AG09309 (cell line): Measurements from ENCODE around the gene LRFN2.

ENCODE experiments used
- DNase-seq: peaks from one replicate; pipeline ENCODE4 v3.0.0-alpha.2; 2010; ENCODE audit warnings: low read depth
- H3K4me3 ChIP-seq: 2 replicates; pipeline ENCODE4 v1.5.1; 2011; ENCODE audit warnings: mild to moderate bottlenecking, low read depth, low read length, moderate library complexity; ENCODE audit not compliant: control insufficient read depth
- TF ChIP-seq, protein P1 (sequence below): IDR thresholded peaks from 2 replicates; pipeline ENCODE4 v1.5.1; 2011; ENCODE audit warnings: mild to moderate bottlenecking, low read depth, low read length, inconsistent platforms; ENCODE audit not compliant: insufficient read depth, control insufficient read depth; ENCODE audit errors: missing control alignments

The LRFN2 gene

GRCh38 chr6:40509716-40510260, 77.4 kb downstream of the LRFN2 start:
- TF ChIP-seq, protein P1, sequence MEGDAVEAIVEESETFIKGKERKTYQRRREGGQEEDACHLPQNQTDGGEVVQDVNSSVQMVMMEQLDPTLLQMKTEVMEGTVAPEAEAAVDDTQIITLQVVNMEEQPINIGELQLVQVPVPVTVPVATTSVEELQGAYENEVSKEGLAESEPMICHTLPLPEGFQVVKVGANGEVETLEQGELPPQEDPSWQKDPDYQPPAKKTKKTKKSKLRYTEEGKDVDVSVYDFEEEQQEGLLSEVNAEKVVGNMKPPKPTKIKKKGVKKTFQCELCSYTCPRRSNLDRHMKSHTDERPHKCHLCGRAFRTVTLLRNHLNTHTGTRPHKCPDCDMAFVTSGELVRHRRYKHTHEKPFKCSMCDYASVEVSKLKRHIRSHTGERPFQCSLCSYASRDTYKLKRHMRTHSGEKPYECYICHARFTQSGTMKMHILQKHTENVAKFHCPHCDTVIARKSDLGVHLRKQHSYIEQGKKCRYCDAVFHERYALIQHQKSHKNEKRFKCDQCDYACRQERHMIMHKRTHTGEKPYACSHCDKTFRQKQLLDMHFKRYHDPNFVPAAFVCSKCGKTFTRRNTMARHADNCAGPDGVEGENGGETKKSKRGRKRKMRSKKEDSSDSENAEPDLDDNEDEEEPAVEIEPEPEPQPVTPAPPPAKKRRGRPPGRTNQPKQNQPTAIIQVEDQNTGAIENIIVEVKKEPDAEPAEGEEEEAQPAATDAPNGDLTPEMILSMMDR, result no peak
- no peak for DNase-seq
- no peak overlapping the region for H3K4me3 ChIP-seq

DNA sequence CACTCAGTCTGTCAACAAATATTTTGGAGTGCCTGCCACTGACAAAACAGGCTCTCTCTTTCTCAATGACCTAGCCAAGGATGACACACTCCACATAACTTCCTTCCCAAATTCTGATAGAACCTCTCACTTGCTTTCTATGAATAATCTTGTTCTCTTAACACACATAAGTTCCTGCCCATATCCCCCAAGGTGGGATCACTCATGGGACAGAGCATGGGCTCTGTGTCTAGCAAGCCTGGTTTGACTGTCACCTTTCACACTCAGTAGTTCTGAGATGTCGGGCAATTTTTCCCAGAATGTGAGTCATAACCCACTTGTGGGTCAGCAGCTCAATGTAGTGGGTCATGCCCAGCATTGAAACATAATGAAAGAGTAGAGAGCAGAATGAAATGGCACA, 78.1 kb downstream of the LRFN2 start:
- TF ChIP-seq, protein P1, result no peak

DNA sequence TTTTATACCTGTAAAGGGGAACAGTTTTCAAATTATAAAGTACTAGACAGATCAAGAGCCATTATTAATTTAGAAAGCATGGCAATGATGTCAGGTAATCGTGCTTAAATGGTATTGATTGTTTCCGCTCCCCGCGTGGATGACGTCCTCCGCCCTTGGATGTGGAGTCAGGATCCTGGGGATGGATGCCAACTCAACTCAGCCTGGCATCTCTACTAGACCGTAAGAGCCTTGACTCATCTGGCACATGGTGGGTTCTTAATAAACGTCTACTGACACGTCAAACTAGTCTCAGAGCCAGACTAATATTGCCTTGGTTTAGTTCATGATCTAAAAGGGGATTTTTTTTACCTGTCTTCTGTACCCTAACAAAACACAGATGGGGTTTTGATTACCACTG, 80.2 kb downstream of the LRFN2 start:
- H3K4me3 ChIP-seq, result no peak overlapping the region
- no peak for DNase-seq
- TF ChIP-seq, protein P1, result no peak

More for the DNA sequence above, 78.1 kb downstream of the LRFN2 start:
- H3K4me3 ChIP-seq, result no peak overlapping the region
- DNase-seq, result no peak

GRCh38 chr6:40505191-40505810, 81.9 kb downstream of the LRFN2 start:
- TF ChIP-seq, protein P1, result no peak
- H3K4me3 ChIP-seq, result no peak overlapping the region
- DNase-seq, result no peak

- DNase-seq, result no peak
- TF ChIP-seq, protein P1, result no peak
- H3K4me3 ChIP-seq, result no peak overlapping the region
Measured at GRCh38 chr6:40504274-40504673, 82.9 kb downstream of the LRFN2 start.

DNA sequence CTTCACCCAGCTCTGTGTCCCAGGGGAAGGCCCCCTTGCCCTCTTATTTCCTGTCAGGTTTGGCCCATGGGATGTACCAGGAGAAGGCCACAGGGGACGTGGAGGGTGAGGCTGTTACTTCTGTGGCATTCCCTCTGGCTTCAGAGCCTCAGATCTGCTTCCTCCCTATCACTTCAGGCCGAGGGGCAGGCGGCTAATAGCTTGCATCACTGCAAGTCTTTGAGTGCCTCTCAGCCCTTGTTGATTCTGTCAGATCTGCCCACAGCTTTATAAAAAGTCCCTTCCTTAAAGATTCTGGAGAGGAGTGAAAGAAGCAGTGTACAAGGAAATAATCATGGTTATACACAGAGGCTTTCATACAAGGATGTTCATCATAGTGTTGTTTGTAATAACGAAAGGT, 86.9 kb downstream of the LRFN2 start:
- TF ChIP-seq, protein P1, result no peak
- DNase-seq, result no peak
- H3K4me3 ChIP-seq, result no peak overlapping the region

GRCh38 chr6:40499215-40499614, 87.9 kb downstream of the LRFN2 start:
- no peak overlapping the region for H3K4me3 ChIP-seq
- no peak for DNase-seq
- TF ChIP-seq, protein P1, result no peak
